HEK293 (cell line): Measurements from ENCODE around the gene RHD.
"Not testable (repeated sequence)": the region's sequence is repeated elsewhere in the genome, so short reads cannot be mapped to it uniquely, and the experiment has no call there.

ENCODE experiments used
- CTCF ChIA-PET: fragments of 350-600 bp; formaldehyde crosslinking; extraction: SDS; loops from one replicate; lab custom pipeline; 2021; ENCODE audit warnings: antibody characterized with exemption; lab: Yijun Ruan, JAX
- POLR2A ChIA-PET: fragments of 300-600 bp; formaldehyde crosslinking; extraction: SDS; loops from one replicate; lab custom pipeline; 2020; ENCODE audit warnings: antibody characterized with exemption, inconsistent platforms; lab: Yijun Ruan, JAX
- H3K27ac ChIP-seq: fragments of 200-500 bp; sonication (Bioruptor generic); 2 replicates; pipeline ENCODE4 v1.5.1; 2014; ENCODE audit warnings: low read depth, low read length, control low read depth, inconsistent platforms; ENCODE audit errors: extremely low read depth
- H3K36me3 ChIP-seq, 2 experiments: fragments of 200-500 bp in 1 of 2; sonication (Bioruptor generic) in 1 of 2; 1 replicate in 1 of 2; 2 replicates in 1 of 2; pipeline ENCODE4 v1.5.1; 2014 to 2017; ENCODE audit warnings: inconsistent platforms in 2 of 2, low read length in 2 of 2; ENCODE audit not compliant: control insufficient read depth in 2 of 2, insufficient read depth in 1 of 2
- H3K4me1 ChIP-seq: fragments of 200-500 bp; sonication (Bioruptor generic); 2 replicates; pipeline ENCODE4 v1.5.1; 2014; ENCODE audit warnings: mild to moderate bottlenecking, low read length, inconsistent platforms; ENCODE audit not compliant: control insufficient read depth, insufficient read depth
- H3K4me3 ChIP-seq: 2 replicates; pipeline ENCODE4 v1.5.1; 2011; ENCODE audit warnings: low read depth, mild to moderate bottlenecking, control low read depth, low read length, moderate library complexity
- H3K9me3 ChIP-seq: fragments of 200-500 bp; sonication (Bioruptor generic); 2 replicates; pipeline ENCODE4 v1.5.1; 2014; ENCODE audit warnings: low read depth, low read length, inconsistent platforms; ENCODE audit not compliant: control insufficient read depth, insufficient read depth
- MEIS1 ChIP-seq: sonication (generic); formaldehyde crosslinking; IDR thresholded peaks from 2 replicates; pipeline ENCODE4 v1.8.1; 2022; ENCODE audit warnings: missing genetic modification reagents, mild to moderate bottlenecking, borderline replicate concordance
- MYNN ChIP-seq: fragments of 450-650 bp; formaldehyde crosslinking; IDR thresholded peaks from 2 replicates; pipeline ENCODE4 v1.5.1; 2016; ENCODE audit warnings: missing biosample characterization, missing genetic modification characterization, borderline replicate concordance
- OSR2 ChIP-seq: fragments of 450-650 bp; formaldehyde crosslinking; IDR thresholded peaks from 2 replicates; pipeline ENCODE4 v1.5.1; 2016; ENCODE audit warnings: missing biosample characterization, missing genetic modification characterization
- ZBTB17 ChIP-seq: fragments of 450-650 bp; formaldehyde crosslinking; IDR thresholded peaks from 2 replicates; pipeline ENCODE4 v1.5.1; 2016; ENCODE audit warnings: missing biosample characterization, missing genetic modification characterization
- ZBTB7A ChIP-seq: fragments of 450-650 bp; formaldehyde crosslinking; IDR thresholded peaks from 2 replicates; pipeline ENCODE4 v1.5.1; 2016; ENCODE audit warnings: low read depth, missing biosample characterization, missing genetic modification characterization
- ZNF16 ChIP-seq: fragments of 450-650 bp; formaldehyde crosslinking; IDR thresholded peaks from 2 replicates; pipeline ENCODE4 v1.5.1; 2016; ENCODE audit warnings: low read depth, missing biosample characterization, missing genetic modification characterization
- ZNF324 ChIP-seq: fragments of 450-650 bp; formaldehyde crosslinking; IDR thresholded peaks from 2 replicates; pipeline ENCODE4 v1.5.1; 2016; ENCODE audit warnings: missing biosample characterization, missing genetic modification characterization
- ZNF366 ChIP-seq: fragments of 450-650 bp; formaldehyde crosslinking; conservative IDR thresholded peaks from 2 replicates; pipeline ENCODE4 v1.5.1; 2016; ENCODE audit warnings: missing biosample characterization, missing genetic modification characterization
- ZNF391 ChIP-seq: fragments of 450-650 bp; formaldehyde crosslinking; IDR thresholded peaks from 2 replicates; pipeline ENCODE4 v1.5.1; 2016; ENCODE audit warnings: low read depth, missing biosample characterization, missing genetic modification characterization, borderline replicate concordance
- ZNF510 ChIP-seq: fragments of 450-650 bp; formaldehyde crosslinking; IDR thresholded peaks from 2 replicates; pipeline ENCODE4 v1.5.1; 2018; ENCODE audit warnings: mild to moderate bottlenecking, missing genetic modification characterization, missing biosample characterization; ENCODE audit not compliant: insufficient replicate concordance
- ZNF521 ChIP-seq: fragments of 450-650 bp; formaldehyde crosslinking; IDR thresholded peaks from 2 replicates; pipeline ENCODE4 v1.5.1; 2017; ENCODE audit warnings: missing biosample characterization, mild to moderate bottlenecking, missing genetic modification characterization
- ZNF571 ChIP-seq: fragments of 450-650 bp; formaldehyde crosslinking; IDR thresholded peaks from 2 replicates; pipeline ENCODE4 v1.5.0; 2017; ENCODE audit warnings: missing biosample characterization, missing genetic modification characterization
- ZNF768 ChIP-seq: fragments of 450-650 bp; formaldehyde crosslinking; IDR thresholded peaks from 2 replicates; pipeline ENCODE4 v1.5.1; 2018; ENCODE audit warnings: missing biosample characterization, mild to moderate bottlenecking, missing genetic modification characterization
- ZNF791 ChIP-seq: fragments of 450-650 bp; formaldehyde crosslinking; IDR thresholded peaks from 2 replicates; pipeline ENCODE4 v1.5.1; 2016; ENCODE audit warnings: missing biosample characterization, missing genetic modification characterization
- ZXDB ChIP-seq: fragments of 450-650 bp; formaldehyde crosslinking; IDR thresholded peaks from 2 replicates; pipeline ENCODE4 v1.5.1; 2016; ENCODE audit warnings: missing biosample characterization, missing genetic modification characterization
- TF ChIP-seq, protein P1 (sequence below): fragments of 450-650 bp; formaldehyde crosslinking; IDR thresholded peaks from 2 replicates; pipeline ENCODE4 v1.5.1; 2016; ENCODE audit warnings: missing biosample characterization, missing genetic modification characterization
- TF ChIP-seq, protein P2 (sequence below): IDR thresholded peaks from 2 replicates; pipeline ENCODE4 v1.6.1; 2011; ENCODE audit warnings: mild to moderate bottlenecking, low read depth, low read length, borderline replicate concordance
- TF ChIP-seq, protein P3 (sequence below): sonication (generic); formaldehyde crosslinking; IDR thresholded peaks from 2 replicates; pipeline ENCODE4 v1.8.1; 2022; ENCODE audit warnings: mild to moderate bottlenecking, moderate library complexity, missing genetic modification reagents
- TF ChIP-seq, protein P4 (sequence below): fragments of 450-650 bp; formaldehyde crosslinking; IDR thresholded peaks from 2 replicates; pipeline ENCODE4 v1.5.1; 2016; ENCODE audit warnings: missing biosample characterization, missing genetic modification characterization

Gene RHD

DNA sequence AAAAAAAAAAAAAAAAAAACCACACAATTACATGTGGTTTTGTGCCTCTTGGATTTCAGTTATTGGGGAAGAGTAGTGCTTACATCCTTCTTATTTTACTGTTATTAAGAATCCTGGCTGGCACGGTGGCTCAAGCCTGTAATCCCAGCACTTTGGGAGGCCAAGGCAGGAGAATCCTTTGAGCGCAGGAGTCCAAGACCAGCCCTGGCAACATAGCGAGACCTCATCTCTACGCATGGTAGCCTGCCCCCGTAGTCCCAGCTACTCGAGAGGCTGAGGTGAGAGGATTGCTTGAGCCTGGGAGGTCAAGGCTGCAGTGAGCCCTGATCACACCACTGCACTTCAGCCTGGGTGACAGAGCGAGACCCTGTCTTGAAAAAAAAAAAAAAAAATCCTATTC is 36.0 kb upstream of the RHD start:
- H3K27ac ChIP-seq, H3K4me1 ChIP-seq, H3K4me3 ChIP-seq, H3K9me3 ChIP-seq, CTCF ChIA-PET: not testable (repeated sequence)
- POLR2A ChIA-PET = interaction anchor here (0.6 to 2.2 kb wide), 5 partner anchors 11 to 551 kb away, joined by 3 to 8 read pairs (median 4); partner anchors contain the start of gene RSRP1
- H3K36me3 ChIP-seq = peaks cover 0 to 17% of the 10 kb centered on the region in 2 experiments; a peak in 2 of 3 replicates
- TF ChIP-seq, protein P1, sequence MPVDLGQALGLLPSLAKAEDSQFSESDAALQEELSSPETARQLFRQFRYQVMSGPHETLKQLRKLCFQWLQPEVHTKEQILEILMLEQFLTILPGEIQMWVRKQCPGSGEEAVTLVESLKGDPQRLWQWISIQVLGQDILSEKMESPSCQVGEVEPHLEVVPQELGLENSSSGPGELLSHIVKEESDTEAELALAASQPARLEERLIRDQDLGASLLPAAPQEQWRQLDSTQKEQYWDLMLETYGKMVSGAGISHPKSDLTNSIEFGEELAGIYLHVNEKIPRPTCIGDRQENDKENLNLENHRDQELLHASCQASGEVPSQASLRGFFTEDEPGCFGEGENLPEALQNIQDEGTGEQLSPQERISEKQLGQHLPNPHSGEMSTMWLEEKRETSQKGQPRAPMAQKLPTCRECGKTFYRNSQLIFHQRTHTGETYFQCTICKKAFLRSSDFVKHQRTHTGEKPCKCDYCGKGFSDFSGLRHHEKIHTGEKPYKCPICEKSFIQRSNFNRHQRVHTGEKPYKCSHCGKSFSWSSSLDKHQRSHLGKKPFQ (tag by site-specific recombination) = 0 out of 2 replicates have a peak, but pooled peaks have one; percentile 26

DNA sequence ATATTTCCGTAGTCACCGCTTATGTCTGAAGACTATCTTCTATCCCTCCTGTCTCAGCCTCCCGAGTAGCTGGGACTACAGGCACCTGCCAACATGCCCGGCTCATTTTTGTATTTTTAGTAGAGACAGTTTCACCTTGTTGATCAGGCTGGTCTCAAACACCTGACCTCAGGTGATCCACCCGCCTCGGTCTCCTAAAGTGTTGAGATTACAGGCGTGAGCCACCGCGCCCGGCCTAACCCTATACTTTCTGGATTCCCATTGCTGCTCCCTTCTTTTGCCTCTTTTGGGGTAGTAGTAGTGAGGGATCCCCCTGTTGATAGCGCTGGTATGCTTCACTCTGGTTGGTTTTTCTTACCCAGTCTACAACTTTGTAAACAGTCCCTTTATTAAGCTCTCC is 34.3 kb upstream of the RHD start:
- Histone ChIP-seq H3K4me1 (peaks cover 6% of the 10 kb centered on the region; the same call in 1 of the 2 replicates), H3K27ac (no peak overlapping the region), H3K36me3 (peaks cover 15 to 35% of the 10 kb centered on the region in 2 experiments), H3K4me3 (no peak overlapping the region), H3K9me3 (no peaks in the 10 kb centered on the region)
- TF ChIP-seq ZNF768 (tag by site-specific recombination) = no peak
- TF ChIP-seq, protein P2, sequence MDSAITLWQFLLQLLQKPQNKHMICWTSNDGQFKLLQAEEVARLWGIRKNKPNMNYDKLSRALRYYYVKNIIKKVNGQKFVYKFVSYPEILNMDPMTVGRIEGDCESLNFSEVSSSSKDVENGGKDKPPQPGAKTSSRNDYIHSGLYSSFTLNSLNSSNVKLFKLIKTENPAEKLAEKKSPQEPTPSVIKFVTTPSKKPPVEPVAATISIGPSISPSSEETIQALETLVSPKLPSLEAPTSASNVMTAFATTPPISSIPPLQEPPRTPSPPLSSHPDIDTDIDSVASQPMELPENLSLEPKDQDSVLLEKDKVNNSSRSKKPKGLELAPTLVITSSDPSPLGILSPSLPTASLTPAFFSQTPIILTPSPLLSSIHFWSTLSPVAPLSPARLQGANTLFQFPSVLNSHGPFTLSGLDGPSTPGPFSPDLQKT = no peak
- TF ChIP-seq ZNF391 (tag by site-specific recombination) = no peak
- TF ChIP-seq OSR2 (tag by site-specific recombination) = no peak
- POLR2A ChIA-PET = no interaction called here
- CTCF ChIA-PET = no interaction called here

DNA sequence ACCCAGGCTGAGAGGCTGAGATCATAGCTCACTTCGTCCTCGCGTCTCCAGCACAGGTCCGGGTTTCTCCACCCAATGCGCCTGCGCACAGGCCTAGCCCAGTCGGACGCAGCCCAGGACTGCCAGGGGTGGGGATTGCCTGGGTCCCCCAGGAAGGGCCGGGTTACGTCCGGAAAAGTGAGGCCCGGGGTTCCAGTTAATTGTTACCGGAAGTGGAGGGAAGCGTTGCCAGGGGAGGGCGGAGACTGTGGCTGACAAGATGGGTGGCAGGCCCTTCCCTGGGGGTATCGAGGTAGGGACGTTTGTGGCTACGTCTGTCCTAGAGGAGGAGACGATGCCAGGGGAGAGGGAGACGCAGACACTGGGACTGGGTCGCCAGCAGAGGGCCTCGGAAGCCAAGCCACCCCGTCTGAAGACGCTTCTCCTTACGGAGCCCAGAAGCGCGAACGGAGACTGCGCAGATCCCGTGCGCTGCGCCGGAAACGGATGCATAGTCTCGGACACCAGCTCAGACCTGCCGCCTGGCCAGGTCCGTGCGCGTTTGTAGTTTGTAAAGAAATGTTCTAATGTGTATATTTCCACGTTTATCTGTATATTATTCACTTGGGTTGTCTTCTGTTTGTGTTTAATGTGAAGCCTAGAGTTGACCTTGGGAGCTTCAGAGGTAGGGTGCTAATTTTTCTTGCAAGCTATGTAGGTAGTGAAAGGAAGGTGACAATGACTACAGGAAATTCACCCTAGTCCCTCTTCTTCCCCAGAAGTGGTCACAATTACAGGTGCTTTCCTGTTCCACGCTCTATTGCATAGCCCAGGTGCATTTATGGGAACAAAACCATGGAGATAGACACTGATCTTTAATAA is 32.4 kb upstream of the RHD start:
- Histone ChIP-seq H3K27ac (peak overlapping the region; percentile 76), H3K36me3 (peaks cover 31 to 46% of the 10 kb centered on the region in 2 experiments), H3K4me3 (peak overlapping the region; percentile 57), H3K9me3 (no peaks in the 10 kb centered on the region), H3K4me1 (peaks cover 6% of the 10 kb centered on the region; the same call in 1 of the 2 replicates)
- POLR2A ChIA-PET = interaction anchor here (0.6 to 1.8 kb wide), 11 partner anchors 8 to 389 kb away, joined by 3 to 10 read pairs (median 4); partner anchors contain the start of genes MACO1, RSRP1, SYF2 and TMEM50A
- CTCF ChIA-PET = interaction anchor here (0.6 to 1.6 kb wide), 6 partner anchors 102 to 404 kb away, joined by 3 to 6 read pairs (median 4); no protein-coding TSS in a partner anchor
- TF ChIP-seq ZNF324 (tag by site-specific recombination) (peak; percentile 69; the same call in 1 of the 2 replicates), ZNF521 (tag by site-specific recombination) (no peak), MEIS1 (CRISPR knock-in tag) (no peak), ZNF510 (tag by site-specific recombination) (no peak), ZNF16 (tag by site-specific recombination) (0 out of 2 replicates have a peak, but pooled peaks have one; percentile 32), ZNF571 (tag by site-specific recombination) (no peak), ZXDB (tag by site-specific recombination) (peak; percentile 91), ZBTB17 (tag by site-specific recombination) (peak; percentile 89), MYNN (tag by site-specific recombination) (no peak), ZNF366 (tag by site-specific recombination) (peak; percentile 64), ZNF791 (no peak), ZBTB7A (peak; percentile 62; the same call in 1 of the 2 replicates)
- TF ChIP-seq, protein P3, sequence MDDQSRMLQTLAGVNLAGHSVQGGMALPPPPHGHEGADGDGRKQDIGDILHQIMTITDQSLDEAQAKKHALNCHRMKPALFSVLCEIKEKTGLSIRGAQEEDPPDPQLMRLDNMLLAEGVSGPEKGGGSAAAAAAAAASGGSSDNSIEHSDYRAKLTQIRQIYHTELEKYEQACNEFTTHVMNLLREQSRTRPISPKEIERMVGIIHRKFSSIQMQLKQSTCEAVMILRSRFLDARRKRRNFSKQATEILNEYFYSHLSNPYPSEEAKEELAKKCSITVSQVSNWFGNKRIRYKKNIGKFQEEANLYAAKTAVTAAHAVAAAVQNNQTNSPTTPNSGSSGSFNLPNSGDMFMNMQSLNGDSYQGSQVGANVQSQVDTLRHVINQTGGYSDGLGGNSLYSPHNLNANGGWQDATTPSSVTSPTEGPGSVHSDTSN = no peak
- TF ChIP-seq, protein P4, sequence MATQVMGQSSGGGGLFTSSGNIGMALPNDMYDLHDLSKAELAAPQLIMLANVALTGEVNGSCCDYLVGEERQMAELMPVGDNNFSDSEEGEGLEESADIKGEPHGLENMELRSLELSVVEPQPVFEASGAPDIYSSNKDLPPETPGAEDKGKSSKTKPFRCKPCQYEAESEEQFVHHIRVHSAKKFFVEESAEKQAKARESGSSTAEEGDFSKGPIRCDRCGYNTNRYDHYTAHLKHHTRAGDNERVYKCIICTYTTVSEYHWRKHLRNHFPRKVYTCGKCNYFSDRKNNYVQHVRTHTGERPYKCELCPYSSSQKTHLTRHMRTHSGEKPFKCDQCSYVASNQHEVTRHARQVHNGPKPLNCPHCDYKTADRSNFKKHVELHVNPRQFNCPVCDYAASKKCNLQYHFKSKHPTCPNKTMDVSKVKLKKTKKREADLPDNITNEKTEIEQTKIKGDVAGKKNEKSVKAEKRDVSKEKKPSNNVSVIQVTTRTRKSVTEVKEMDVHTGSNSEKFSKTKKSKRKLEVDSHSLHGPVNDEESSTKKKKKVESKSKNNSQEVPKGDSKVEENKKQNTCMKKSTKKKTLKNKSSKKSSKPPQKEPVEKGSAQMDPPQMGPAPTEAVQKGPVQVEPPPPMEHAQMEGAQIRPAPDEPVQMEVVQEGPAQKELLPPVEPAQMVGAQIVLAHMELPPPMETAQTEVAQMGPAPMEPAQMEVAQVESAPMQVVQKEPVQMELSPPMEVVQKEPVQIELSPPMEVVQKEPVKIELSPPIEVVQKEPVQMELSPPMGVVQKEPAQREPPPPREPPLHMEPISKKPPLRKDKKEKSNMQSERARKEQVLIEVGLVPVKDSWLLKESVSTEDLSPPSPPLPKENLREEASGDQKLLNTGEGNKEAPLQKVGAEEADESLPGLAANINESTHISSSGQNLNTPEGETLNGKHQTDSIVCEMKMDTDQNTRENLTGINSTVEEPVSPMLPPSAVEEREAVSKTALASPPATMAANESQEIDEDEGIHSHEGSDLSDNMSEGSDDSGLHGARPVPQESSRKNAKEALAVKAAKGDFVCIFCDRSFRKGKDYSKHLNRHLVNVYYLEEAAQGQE (tag by site-specific recombination) = no peak
- TF ChIP-seq, protein P2 = no peak
